Caco-2 (cell line): ENCODE data around the gene ZNF622. TPM values are rescaled to one million over a fixed set of nuclear protein-coding genes. Genes with fewer than 3 reads are reported as not detected.

Experiments used
- BruUV-seq: library from RNA; stranded (reverse); fragments of 400-500 nt; replicated peaks from 2 replicates; lab custom pipeline; 2021; lab: Mats Ljungman, UMichigan
- CTCF ChIA-PET: fragments of 300-600 bp; sonication (Branson Sonifier 250); formaldehyde crosslinking; loops from one replicate; lab custom pipeline; 2022; ENCODE audit warnings: antibody characterized with exemption; lab: Charles Lee
- POLR2A ChIA-PET: fragments of 300-600 bp; sonication (Branson Sonifier 250); formaldehyde crosslinking; loops from one replicate; lab custom pipeline; 2022; ENCODE audit warnings: antibody characterized with exemption; lab: Charles Lee
- DNase-seq, 2 experiments: peaks; one replicate each; pipeline versions ENCODE4 v3.0.0 to v3.0.0-alpha.2; 2020 to 2022
- H3K27me3 ChIP-seq: replicated peaks from 2 replicates; pipeline ENCODE4 v1.6.0; 2011; ENCODE audit warnings: low read length; ENCODE audit not compliant: control insufficient read depth, insufficient read depth
- H3K36me3 ChIP-seq: 2 replicates; pipeline ENCODE4 v1.5.1; 2011; ENCODE audit warnings: low read length; ENCODE audit not compliant: control insufficient read depth, insufficient read depth
- H3K4me1 ChIP-seq: fragments of 250-450 bp; sonication (Bioruptor Pico); 2 replicates; pipeline ENCODE4 v1.5.1; 2020; ENCODE audit warnings: mild to moderate bottlenecking
- H3K4me3 ChIP-seq: 2 replicates; pipeline ENCODE4 v1.5.1; 2011; ENCODE audit warnings: low read depth, mild to moderate bottlenecking, control low read depth, low read length
- H3K9me3 ChIP-seq: fragments of 250-450 bp; sonication (Bioruptor Pico); 2 replicates; pipeline ENCODE4 v1.5.1; 2020; ENCODE audit warnings: mild to moderate bottlenecking, moderate library complexity
- H3K27ac Mint-ChIP-seq: one replicate; pipeline ENCODE4 v1.8.0; 2022; ENCODE audit warnings: mixed read lengths; ENCODE audit not compliant: unreplicated experiment
- H3K27me3 Mint-ChIP-seq: one replicate; pipeline ENCODE4 v1.8.0; 2022; ENCODE audit warnings: mixed read lengths; ENCODE audit not compliant: insufficient read depth, unreplicated experiment
- H3K36me3 Mint-ChIP-seq: one replicate; pipeline ENCODE4 v1.8.0; 2022; ENCODE audit warnings: mild to moderate bottlenecking, mixed read lengths; ENCODE audit not compliant: insufficient read depth, unreplicated experiment
- H3K4me1 Mint-ChIP-seq: one replicate; pipeline ENCODE4 v1.8.0; 2022; ENCODE audit warnings: low read depth, mixed read lengths; ENCODE audit not compliant: unreplicated experiment
- H3K4me3 Mint-ChIP-seq: one replicate; pipeline ENCODE4 v1.8.0; 2022; ENCODE audit warnings: mild to moderate bottlenecking, moderate library complexity, mixed read lengths; ENCODE audit not compliant: unreplicated experiment
- H3K9me3 Mint-ChIP-seq: one replicate; pipeline ENCODE4 v1.8.0; 2022; ENCODE audit warnings: mixed read lengths; ENCODE audit not compliant: unreplicated experiment
- intact Hi-C: fragments of 100-400 bp; cut with micrococcal nuclease; formaldehyde crosslinking; loops from one replicate; pipeline ENCODE4 v1.10.0; 2022; ENCODE audit not compliant: unreplicated experiment
- total RNA-seq: library from RNA; stranded (reverse); gene quantifications from 2 replicates; pipeline ENCODE4 v1.2.3, GENCODE V29; 2022
- TF ChIP-seq, protein P1 (sequence below), 2 experiments: fragments of 200-600 bp in 1 of 2; IDR thresholded peaks; 1 replicate in 1 of 2; 2 replicates in 1 of 2; pipeline versions ENCODE4 v1.5.1 to v1.8.0; 2011 to 2022; ENCODE audit warnings: antibody characterized with exemption in 1 of 2, control low read depth in 1 of 2, inconsistent platforms in 1 of 2, low read depth in 1 of 2, low read length in 1 of 2, mild to moderate bottlenecking in 1 of 2, moderate library complexity in 1 of 2; ENCODE audit not compliant: insufficient read depth in 1 of 2, severe bottlenecking in 1 of 2, unreplicated experiment in 1 of 2

The ZNF622 gene
- total RNA-seq, 1 experiment from 2014 or later = 46.0 TPM

GRCh38 chr5:16453609-16454008 lies 12.0 kb downstream of the ZNF622 start:
- TF ChIP-seq, protein P1, sequence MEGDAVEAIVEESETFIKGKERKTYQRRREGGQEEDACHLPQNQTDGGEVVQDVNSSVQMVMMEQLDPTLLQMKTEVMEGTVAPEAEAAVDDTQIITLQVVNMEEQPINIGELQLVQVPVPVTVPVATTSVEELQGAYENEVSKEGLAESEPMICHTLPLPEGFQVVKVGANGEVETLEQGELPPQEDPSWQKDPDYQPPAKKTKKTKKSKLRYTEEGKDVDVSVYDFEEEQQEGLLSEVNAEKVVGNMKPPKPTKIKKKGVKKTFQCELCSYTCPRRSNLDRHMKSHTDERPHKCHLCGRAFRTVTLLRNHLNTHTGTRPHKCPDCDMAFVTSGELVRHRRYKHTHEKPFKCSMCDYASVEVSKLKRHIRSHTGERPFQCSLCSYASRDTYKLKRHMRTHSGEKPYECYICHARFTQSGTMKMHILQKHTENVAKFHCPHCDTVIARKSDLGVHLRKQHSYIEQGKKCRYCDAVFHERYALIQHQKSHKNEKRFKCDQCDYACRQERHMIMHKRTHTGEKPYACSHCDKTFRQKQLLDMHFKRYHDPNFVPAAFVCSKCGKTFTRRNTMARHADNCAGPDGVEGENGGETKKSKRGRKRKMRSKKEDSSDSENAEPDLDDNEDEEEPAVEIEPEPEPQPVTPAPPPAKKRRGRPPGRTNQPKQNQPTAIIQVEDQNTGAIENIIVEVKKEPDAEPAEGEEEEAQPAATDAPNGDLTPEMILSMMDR (IDR thresholded peaks at IDR 0.05; ENCODE audit: insufficient read depth in 1 of 2, low read depth in 1 of 2, low read length in 1 of 2, severe bottlenecking in 1 of 2, unreplicated experiment in 1 of 2) = no peak
- Histone ChIP-seq H3K9me3 (no peaks in the 10 kb centered on the region), H3K27me3 (no peaks in the 10 kb centered on the region), H3K4me3 (no peak overlapping the region), H3K36me3 (no peaks in the 10 kb centered on the region), H3K4me1 (no peaks in the 10 kb centered on the region)
- Mint-ChIP-seq H3K27ac (no peak overlapping the region), H3K9me3 (no peaks in the 10 kb centered on the region), H3K27me3 (no peaks in the 10 kb centered on the region), H3K36me3 (peaks cover 75% of the 10 kb centered on the region), H3K4me1 (peaks cover 14% of the 10 kb centered on the region), H3K4me3 (no peak overlapping the region)
- CTCF ChIA-PET = interaction anchor here (0.6 kb wide), 1 partner anchor 291 kb away, joined by 3 read pairs; no protein-coding TSS in a partner anchor
- intact Hi-C loops = loop anchor here (10.0 kb wide), 1 partner anchor 209 kb away; no protein-coding TSS in a partner anchor
- no TSS peak for BruUV-seq
- POLR2A ChIA-PET = no interaction called here
- no peak for DNase-seq

GRCh38 chr5:16450163-16450562 lies 15.4 kb downstream of the ZNF622 start:
- no TSS peak for BruUV-seq
- ChIA-PET POLR2A (no interaction called here), CTCF (no interaction called here)
- H3K4me1 Mint-ChIP-seq = no peaks in the 10 kb centered on the region
- Histone ChIP-seq H3K9me3 (no peaks in the 10 kb centered on the region), H3K4me1 (no peaks in the 10 kb centered on the region), H3K27me3 (no peaks in the 10 kb centered on the region), H3K4me3 (no peak overlapping the region), H3K36me3 (no peaks in the 10 kb centered on the region)
- no peak overlapping the region for H3K4me3 Mint-ChIP-seq
- H3K9me3 Mint-ChIP-seq = no peaks in the 10 kb centered on the region
- no peak for DNase-seq
- peaks cover 71% of the 10 kb centered on the region for H3K36me3 Mint-ChIP-seq
- TF ChIP-seq, protein P1 (IDR thresholded peaks at IDR 0.05; ENCODE audit: insufficient read depth in 1 of 2, low read depth in 1 of 2, low read length in 1 of 2, severe bottlenecking in 1 of 2, unreplicated experiment in 1 of 2) = no peak
- no peak overlapping the region for H3K27ac Mint-ChIP-seq
- no peaks in the 10 kb centered on the region for H3K27me3 Mint-ChIP-seq
- intact Hi-C loops = loop anchor here (10.0 kb wide), 1 partner anchor 205 kb away; no protein-coding TSS in a partner anchor

- intact Hi-C loops = no loop called here
Observed at GRCh38 chr5:16446993-16447392, 18.6 kb downstream of the ZNF622 start.

More at GRCh38 chr5:16446993-16447392, 18.6 kb downstream of the ZNF622 start:
- Histone ChIP-seq H3K9me3 (no peaks in the 10 kb centered on the region), H3K36me3 (no peaks in the 10 kb centered on the region), H3K4me3 (no peak overlapping the region), H3K27me3 (no peaks in the 10 kb centered on the region), H3K4me1 (no peaks in the 10 kb centered on the region)
- no peak for DNase-seq
- no TSS peak for BruUV-seq
- no peaks in the 10 kb centered on the region for H3K27me3 Mint-ChIP-seq
- H3K9me3 Mint-ChIP-seq = no peaks in the 10 kb centered on the region
- CTCF ChIA-PET = interaction anchor here (1.2 kb wide), 1 partner anchor 9 kb away, joined by 3 read pairs; no protein-coding TSS in a partner anchor
- no peaks in the 10 kb centered on the region for H3K4me1 Mint-ChIP-seq
- H3K36me3 Mint-ChIP-seq = peaks cover 43% of the 10 kb centered on the region
- H3K4me3 Mint-ChIP-seq = no peak overlapping the region
- TF ChIP-seq, protein P1 (IDR thresholded peaks at IDR 0.05; ENCODE audit: insufficient read depth in 1 of 2, low read depth in 1 of 2, low read length in 1 of 2, severe bottlenecking in 1 of 2, unreplicated experiment in 1 of 2) = no peak
- no peak overlapping the region for H3K27ac Mint-ChIP-seq
- POLR2A ChIA-PET = no interaction called here
